Sciatic nerve (tissue), 2 donors: ENCODE measurements around the gene MON2. TPM values are rescaled to one million over a fixed set of nuclear protein-coding genes. Genes with fewer than 3 reads are reported as not detected.
"Not testable (repeated sequence)": the region's sequence is repeated elsewhere in the genome, so short reads cannot be mapped to it uniquely, and the experiment has no call there.

Experiments
- ATAC-seq: fragments of 200-7000 bp; cut with Tn5 transposase; one replicate; pipeline ENCODE4 v1.9.1; 2020; ENCODE audit warnings: mild to moderate bottlenecking, moderate library complexity
- DNase-seq: peaks from one replicate; pipeline ENCODE4 v3.0.0-alpha.2; 2020; ENCODE audit warnings: low spot score
- intact Hi-C: fragments of 100-400 bp; cut with DNase I; formaldehyde crosslinking; loops from one replicate; pipeline ENCODE4 v1.14.2; 2022
- total RNA-seq: library from RNA; stranded (reverse); fragmentation: NEBNext Ultra II Directional; extraction: Animal tissue kit (Norgen Biotek cat#: 25700); gene quantifications from one replicate; pipeline ENCODE4 v1.2.1, GENCODE V29; 2021
- donor health status: DM: no; HTN: no; CAD: no.
- donor health status: DM: no; HTN: no; CAD: no.

The MON2 gene
- total RNA-seq, result 101 TPM

- intact Hi-C loops, result no loop called here
- peak; percentile 100 for ATAC-seq
- DNase-seq, result peak; percentile 92
Measured at GRCh38 chr12:62466594-62467491, at the start of gene MON2. TSS of gene MON2 (plus strand) at chr12:62466826. CDS start at chr12:62467208, 382 bp downstream.

GRCh38 chr12:62426089-62426488, 40.5 kb upstream of the MON2 start:
- ATAC-seq, result no peak
- no peak for DNase-seq
- intact Hi-C loops, result no loop called here

- intact Hi-C loops, result no loop called here
- ATAC-seq, result no peak
- no peak for DNase-seq
Measured at GRCh38 chr12:62429457-62429856, 37.2 kb upstream of the MON2 start.

- DNase-seq (no peak), ATAC-seq (peak; percentile 49)
- intact Hi-C loops, result loop anchor here (5.0 to 10.0 kb wide), 2 partner anchors 370 to 633 kb away; no protein-coding TSS in a partner anchor
Measured at GRCh38 chr12:62434494-62435302, 31.9 kb upstream of the MON2 start.

GRCh38 chr12:62435303-62436163, 31.1 kb upstream of the MON2 start:
- intact Hi-C loops, result loop anchor here (10.0 kb wide), 1 partner anchor 369 kb away; no protein-coding TSS in a partner anchor
- DNase-seq (peak; percentile 65), ATAC-seq (peak; percentile 80)

- intact Hi-C loops, result loop anchor here (10.0 kb wide), 1 partner anchor 369 kb away; no protein-coding TSS in a partner anchor
- ATAC-seq (peak; percentile 9), DNase-seq (no peak)
Measured at GRCh38 chr12:62436164-62436503, 30.5 kb upstream of the MON2 start.

GRCh38 chr12:62438098-62438692, 28.4 kb upstream of the MON2 start:
- intact Hi-C loops, result loop anchor here (10.0 kb wide), 1 partner anchor 367 kb away; no protein-coding TSS in a partner anchor
- DNase-seq (peak; percentile 61), ATAC-seq (peak; percentile 53)

GRCh38 chr12:62446754-62447452, 19.7 kb upstream of the MON2 start:
- intact Hi-C loops, result no loop called here
- ATAC-seq, result no peak
- no peak for DNase-seq

GRCh38 chr12:62448436-62448835, 18.2 kb upstream of the MON2 start:
- intact Hi-C loops, result no loop called here
- DNase-seq, result no peak

GRCh38 chr12:62455429-62455828, 11.2 kb upstream of the MON2 start:
- intact Hi-C loops, ATAC-seq, DNase-seq: not testable (repeated sequence)

More at GRCh38 chr12:62448436-62448835, 18.2 kb upstream of the MON2 start:
- no peak for ATAC-seq

- DNase-seq, result no peak
- no peak for ATAC-seq
- intact Hi-C loops, result no loop called here
Measured at GRCh38 chr12:62458626-62459025, 8.0 kb upstream of the MON2 start.

- DNase-seq, result no peak
- no peak for ATAC-seq
- intact Hi-C loops, result no loop called here
Measured at GRCh38 chr12:62459976-62460375, 6.7 kb upstream of the MON2 start.

GRCh38 chr12:62461171-62461837, 5.3 kb upstream of the MON2 start:
- DNase-seq, result not testable (repeated sequence)

GRCh38 chr12:62463252-62463651, 3.4 kb upstream of the MON2 start:
- ATAC-seq, intact Hi-C loops, DNase-seq: not testable (repeated sequence)

More at GRCh38 chr12:62461171-62461837, 5.3 kb upstream of the MON2 start:
- ATAC-seq, intact Hi-C loops: not testable (repeated sequence)

GRCh38 chr12:62466018-62466593, 520 bp upstream of the MON2 start:
- intact Hi-C loops, result no loop called here

GRCh38 chr12:62468397-62468796, 1.8 kb downstream of the MON2 start:
- intact Hi-C loops, result no loop called here

More at GRCh38 chr12:62466018-62466593, 520 bp upstream of the MON2 start:
- DNase-seq (peak; percentile 60), ATAC-seq (peak; percentile 71)

GRCh38 chr12:62468935-62469334, 2.3 kb downstream of the MON2 start:
- intact Hi-C loops, result no loop called here
- ATAC-seq (no peak), DNase-seq (no peak)

More at GRCh38 chr12:62468397-62468796, 1.8 kb downstream of the MON2 start:
- no peak for DNase-seq
- ATAC-seq, result no peak
